ENCODE results near the gene WNK2.

- TF ChIP-seq ZBTB49 (tag by site-specific recombination; IDR thresholded peaks at IDR 0.05; ENCODE audit: low read depth) (no peak), ZNF501 (tag by site-specific recombination; IDR thresholded peaks at IDR 0.05) (no peak), ZNF843 (tag by site-specific recombination; IDR thresholded peaks at IDR 0.05) (no peak), ZFP41 (tag by site-specific recombination; IDR thresholded peaks at IDR 0.05; ENCODE audit: borderline replicate concordance) (no peak), ZBTB1 (tag by site-specific recombination; IDR thresholded peaks at IDR 0.05) (no peak), ZNF169 (tag by site-specific recombination; IDR thresholded peaks at IDR 0.05) (no peak), CTCF (tag by site-specific recombination; IDR thresholded peaks at IDR 0.05) (no peak), ZNF350 (tag by site-specific recombination; IDR thresholded peaks at IDR 0.05) (no peak), BCL11B (tag by site-specific recombination; IDR thresholded peaks at IDR 0.05; ENCODE audit: low read depth) (no peak), GLI4 (tag by site-specific recombination; IDR thresholded peaks at IDR 0.05) (no peak)
Observed at GRCh38 chr9:93268551-93269314, 84.8 kb downstream of the WNK2 start.

Data from HEK293 (cell line).